RWPE2 (cell line): ENCODE results near the gene ARRDC5.
"Not testable (repeated sequence)": the region's sequence is repeated elsewhere in the genome, so short reads cannot be mapped to it uniquely, and the experiment has no call there.

Experiments used
- ATAC-seq: fragments of 200-7000 bp; cut with Tn5 transposase; 3 replicates; pipeline ENCODE4 v1.9.1; 2021; ENCODE audit warnings: low read depth
- DNase-seq: peaks from one replicate; pipeline ENCODE4 v3.0.0-alpha.2; 2020; ENCODE audit warnings: low spot score
- H3K27ac ChIP-seq: fragments of 450-650 bp; 2 replicates; pipeline ENCODE4 v1.5.1; 2017; ENCODE audit warnings: mild to moderate bottlenecking; ENCODE audit not compliant: poor library complexity, severe bottlenecking
- H3K27me3 ChIP-seq: fragments of 250-450 bp; sonication (Bioruptor Pico); 2 replicates; pipeline ENCODE4 v1.5.1; 2021; ENCODE audit warnings: mild to moderate bottlenecking, moderate library complexity; ENCODE audit not compliant: insufficient read depth, poor library complexity, severe bottlenecking
- H3K36me3 ChIP-seq: fragments of 250-450 bp; sonication (Bioruptor Pico); 2 replicates; pipeline ENCODE4 v1.5.1; 2020; ENCODE audit warnings: low read depth, mild to moderate bottlenecking, moderate library complexity
- H3K4me1 ChIP-seq: fragments of 250-450 bp; sonication (Bioruptor Pico); 2 replicates; pipeline ENCODE4 v1.5.1; 2021; ENCODE audit warnings: mild to moderate bottlenecking, moderate library complexity; ENCODE audit not compliant: insufficient read depth, poor library complexity, severe bottlenecking
- H3K4me3 ChIP-seq: fragments of 250-450 bp; sonication (Bioruptor Pico); 2 replicates; pipeline ENCODE4 v1.5.1; 2021; ENCODE audit warnings: mild to moderate bottlenecking, moderate library complexity; ENCODE audit not compliant: severe bottlenecking
- H3K9me3 ChIP-seq: fragments of 250-450 bp; sonication (Bioruptor Pico); 2 replicates; pipeline ENCODE4 v1.5.1; 2021; ENCODE audit warnings: mild to moderate bottlenecking, moderate library complexity; ENCODE audit not compliant: severe bottlenecking
- TF ChIP-seq, protein P1 (sequence below): fragments of 450-650 bp; IDR thresholded peaks from one replicate; pipeline ENCODE4 v1.5.1; 2017; ENCODE audit warnings: mild to moderate bottlenecking, moderate library complexity; ENCODE audit not compliant: poor library complexity, severe bottlenecking

Gene ARRDC5

DNA sequence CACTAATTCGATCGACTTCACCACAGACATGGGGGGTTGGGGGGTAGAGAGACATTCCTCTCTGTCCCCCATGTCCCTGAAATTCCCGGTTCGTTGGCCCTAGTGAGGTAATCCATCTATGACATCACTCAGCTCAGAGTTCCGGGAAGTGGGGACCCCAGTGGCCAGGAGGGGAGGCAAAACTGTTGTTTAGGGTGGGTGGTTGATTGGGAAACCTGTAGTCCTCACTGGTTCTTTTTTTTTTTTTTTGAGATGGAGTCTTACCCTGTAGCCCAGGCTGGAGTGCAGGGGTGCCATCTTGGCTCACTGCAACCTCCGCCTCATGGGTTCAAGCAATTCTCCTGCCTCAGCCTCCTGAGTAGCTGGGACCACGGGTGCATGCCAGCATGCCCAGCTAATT is at the start of gene ARRDC5:
TSS of gene ARRDC5 (minus strand) at position 101 of the 400 bp plus-strand sequence. CDS start at position 30, 71 bp downstream.
- ATAC-seq: no peak
- Histone ChIP-seq H3K9me3 (no peaks in the 10 kb centered on the region), H3K27ac (no peak within 1 kb of the TSS), H3K27me3 (no peaks in the 10 kb centered on the region), H3K36me3 (no peaks in the 10 kb centered on the region), H3K4me1 (no peaks in the 10 kb centered on the region), H3K4me3 (no peak within 1 kb of the TSS)
- TF ChIP-seq, protein P1, sequence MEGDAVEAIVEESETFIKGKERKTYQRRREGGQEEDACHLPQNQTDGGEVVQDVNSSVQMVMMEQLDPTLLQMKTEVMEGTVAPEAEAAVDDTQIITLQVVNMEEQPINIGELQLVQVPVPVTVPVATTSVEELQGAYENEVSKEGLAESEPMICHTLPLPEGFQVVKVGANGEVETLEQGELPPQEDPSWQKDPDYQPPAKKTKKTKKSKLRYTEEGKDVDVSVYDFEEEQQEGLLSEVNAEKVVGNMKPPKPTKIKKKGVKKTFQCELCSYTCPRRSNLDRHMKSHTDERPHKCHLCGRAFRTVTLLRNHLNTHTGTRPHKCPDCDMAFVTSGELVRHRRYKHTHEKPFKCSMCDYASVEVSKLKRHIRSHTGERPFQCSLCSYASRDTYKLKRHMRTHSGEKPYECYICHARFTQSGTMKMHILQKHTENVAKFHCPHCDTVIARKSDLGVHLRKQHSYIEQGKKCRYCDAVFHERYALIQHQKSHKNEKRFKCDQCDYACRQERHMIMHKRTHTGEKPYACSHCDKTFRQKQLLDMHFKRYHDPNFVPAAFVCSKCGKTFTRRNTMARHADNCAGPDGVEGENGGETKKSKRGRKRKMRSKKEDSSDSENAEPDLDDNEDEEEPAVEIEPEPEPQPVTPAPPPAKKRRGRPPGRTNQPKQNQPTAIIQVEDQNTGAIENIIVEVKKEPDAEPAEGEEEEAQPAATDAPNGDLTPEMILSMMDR: no peak
- DNase-seq: no peak

DNA sequence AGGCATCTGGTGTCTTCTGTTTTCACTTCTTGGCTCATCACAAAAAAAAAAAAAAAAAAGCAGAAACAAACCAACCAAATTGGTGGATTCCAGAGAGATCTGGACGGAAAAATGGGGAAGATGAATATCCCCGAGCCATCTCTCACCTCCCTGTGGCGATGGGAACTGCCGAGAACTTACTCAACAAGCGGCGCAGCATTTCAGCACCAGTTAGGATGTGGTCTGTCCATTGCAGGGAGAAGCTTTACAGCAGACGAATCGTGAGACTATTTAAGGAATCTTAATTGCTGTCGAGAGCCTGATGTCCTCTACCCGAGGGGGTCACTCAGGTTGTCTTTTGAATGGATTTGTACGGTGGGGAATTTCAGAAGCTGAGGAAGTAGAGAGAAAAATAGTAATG is 49.0 kb upstream of the ARRDC5 start:
- Histone ChIP-seq H3K4me3 (no peak overlapping the region), H3K27ac (no peak overlapping the region), H3K36me3 (peaks cover 81% of the 10 kb centered on the region), H3K9me3 (no peaks in the 10 kb centered on the region), H3K4me1 (no peaks in the 10 kb centered on the region), H3K27me3 (no peaks in the 10 kb centered on the region)
- ATAC-seq (no peak), DNase-seq (no peak)
- TF ChIP-seq, protein P1: no peak

- peaks cover 74% of the 10 kb centered on the region for H3K36me3 ChIP-seq
- not testable (repeated sequence) for H3K27ac ChIP-seq, H3K9me3 ChIP-seq, H3K4me1 ChIP-seq, ATAC-seq, H3K4me3 ChIP-seq, H3K27me3 ChIP-seq, DNase-seq
Observed at GRCh38 chr19:4950650-4951049, 48.0 kb upstream of the ARRDC5 start.

DNA sequence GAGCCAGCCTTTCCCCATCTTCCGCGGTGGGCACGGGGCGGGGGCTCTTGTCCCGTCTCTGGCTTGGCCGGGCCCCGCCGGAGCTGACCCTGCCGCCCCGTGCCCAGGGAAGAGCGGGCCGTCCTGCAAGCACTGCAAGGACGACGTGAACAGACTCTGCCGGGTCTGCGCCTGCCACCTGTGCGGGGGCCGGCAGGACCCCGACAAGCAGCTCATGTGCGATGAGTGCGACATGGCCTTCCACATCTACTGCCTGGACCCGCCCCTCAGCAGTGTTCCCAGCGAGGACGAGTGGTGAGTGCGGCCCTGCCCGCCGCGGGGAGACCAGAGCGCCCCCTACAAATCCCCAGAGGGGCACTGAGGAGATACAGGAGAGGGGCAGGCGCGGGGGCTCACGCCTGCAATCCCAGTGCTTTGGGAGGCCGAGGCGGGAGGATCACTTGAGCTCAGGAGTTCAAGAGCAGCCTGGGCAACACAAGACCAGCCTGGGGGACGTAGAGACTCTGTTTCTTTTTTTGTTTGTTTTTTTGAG is 39.0 kb upstream of the ARRDC5 start:
- H3K9me3 ChIP-seq, ATAC-seq, H3K27ac ChIP-seq, H3K4me1 ChIP-seq, H3K4me3 ChIP-seq, H3K27me3 ChIP-seq, DNase-seq: not testable (repeated sequence)
- peaks cover 58% of the 10 kb centered on the region for H3K36me3 ChIP-seq

- no peaks in the 10 kb centered on the region for H3K4me1 ChIP-seq
- no peak for ATAC-seq
- no peaks in the 10 kb centered on the region for H3K27me3 ChIP-seq
- H3K36me3 ChIP-seq: peaks cover 61% of the 10 kb centered on the region
- DNase-seq: no peak
- TF ChIP-seq, protein P1: no peak
- no peak overlapping the region for H3K4me3 ChIP-seq
- no peak overlapping the region for H3K27ac ChIP-seq
- H3K9me3 ChIP-seq: no peaks in the 10 kb centered on the region
Observed at GRCh38 chr19:4939466-4939865, 36.8 kb upstream of the ARRDC5 start.

DNA sequence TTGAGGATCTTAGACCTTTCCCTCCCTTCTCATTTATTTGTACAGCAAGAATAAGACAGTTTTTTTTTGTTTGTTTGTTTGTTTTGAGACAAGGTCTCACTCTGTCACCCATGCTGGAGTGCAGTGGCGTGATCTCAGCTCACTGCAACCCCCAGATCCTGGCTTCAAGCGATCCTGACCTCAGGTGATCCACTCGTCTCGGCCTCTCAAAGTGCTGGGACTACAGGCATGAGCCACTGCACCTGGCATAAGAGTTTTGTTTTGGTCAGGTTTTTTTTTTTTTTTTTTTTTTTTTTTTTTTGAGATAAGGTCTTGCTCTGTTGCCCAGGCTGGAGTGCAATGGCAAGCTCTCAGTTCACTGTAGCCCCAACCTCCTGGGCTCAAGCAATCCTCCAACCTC is 35.8 kb upstream of the ARRDC5 start:
- H3K36me3 ChIP-seq: peaks cover 62% of the 10 kb centered on the region
- ATAC-seq, H3K27ac ChIP-seq, H3K4me1 ChIP-seq, H3K9me3 ChIP-seq, H3K27me3 ChIP-seq, H3K4me3 ChIP-seq, DNase-seq: not testable (repeated sequence)
